HEK293 (cell line): ENCODE measurements around the gene OR56A3.

Experiments used
- CTCF ChIA-PET: fragments of 350-600 bp; formaldehyde crosslinking; extraction: SDS; loops from one replicate; lab custom pipeline; 2021; ENCODE audit warnings: antibody characterized with exemption; lab: Yijun Ruan, JAX
- POLR2A ChIA-PET: fragments of 300-600 bp; formaldehyde crosslinking; extraction: SDS; loops from one replicate; lab custom pipeline; 2020; ENCODE audit warnings: antibody characterized with exemption, inconsistent platforms; lab: Yijun Ruan, JAX
- H3K27ac ChIP-seq: fragments of 200-500 bp; sonication (Bioruptor generic); 2 replicates; pipeline ENCODE4 v1.5.1; 2014; ENCODE audit warnings: low read depth, low read length, control low read depth, inconsistent platforms; ENCODE audit errors: extremely low read depth
- H3K36me3 ChIP-seq, 2 experiments: fragments of 200-500 bp in 1 of 2; sonication (Bioruptor generic) in 1 of 2; 1 replicate in 1 of 2; 2 replicates in 1 of 2; pipeline ENCODE4 v1.5.1; 2014 to 2017; ENCODE audit warnings: inconsistent platforms in 2 of 2, low read length in 2 of 2; ENCODE audit not compliant: control insufficient read depth in 2 of 2, insufficient read depth in 1 of 2
- H3K4me1 ChIP-seq: fragments of 200-500 bp; sonication (Bioruptor generic); 2 replicates; pipeline ENCODE4 v1.5.1; 2014; ENCODE audit warnings: mild to moderate bottlenecking, low read length, inconsistent platforms; ENCODE audit not compliant: control insufficient read depth, insufficient read depth
- H3K4me3 ChIP-seq: 2 replicates; pipeline ENCODE4 v1.5.1; 2011; ENCODE audit warnings: low read depth, mild to moderate bottlenecking, control low read depth, low read length, moderate library complexity
- H3K9me3 ChIP-seq: fragments of 200-500 bp; sonication (Bioruptor generic); 2 replicates; pipeline ENCODE4 v1.5.1; 2014; ENCODE audit warnings: low read depth, low read length, inconsistent platforms; ENCODE audit not compliant: control insufficient read depth, insufficient read depth
- FEZF1 ChIP-seq: fragments of 450-650 bp; formaldehyde crosslinking; IDR thresholded peaks from 2 replicates; pipeline ENCODE4 v1.5.1; 2016; ENCODE audit warnings: missing biosample characterization, missing genetic modification characterization
- KLF7 ChIP-seq: fragments of 450-650 bp; formaldehyde crosslinking; IDR thresholded peaks from 2 replicates; pipeline ENCODE4 v1.5.1; 2016; ENCODE audit warnings: missing biosample characterization, missing genetic modification characterization, borderline replicate concordance
- SCRT2 ChIP-seq: fragments of 450-650 bp; formaldehyde crosslinking; IDR thresholded peaks from 2 replicates; pipeline ENCODE4 v1.5.1; 2016; ENCODE audit warnings: missing biosample characterization, missing genetic modification characterization
- SP7 ChIP-seq: fragments of 450-650 bp; formaldehyde crosslinking; IDR thresholded peaks from 2 replicates; pipeline ENCODE4 v1.5.1; 2016; ENCODE audit warnings: missing biosample characterization, missing genetic modification characterization
- YY2 ChIP-seq: fragments of 450-650 bp; formaldehyde crosslinking; IDR thresholded peaks from 2 replicates; pipeline ENCODE4 v1.5.1; 2016; ENCODE audit warnings: missing biosample characterization, missing genetic modification characterization
- ZBTB44 ChIP-seq: fragments of 450-650 bp; IDR thresholded peaks from 2 replicates; pipeline ENCODE4 v1.5.1; 2018; ENCODE audit warnings: missing biosample characterization, mild to moderate bottlenecking, missing genetic modification characterization
- ZNF16 ChIP-seq: fragments of 450-650 bp; formaldehyde crosslinking; IDR thresholded peaks from 2 replicates; pipeline ENCODE4 v1.5.1; 2016; ENCODE audit warnings: low read depth, missing biosample characterization, missing genetic modification characterization
- ZNF19 ChIP-seq: fragments of 450-650 bp; formaldehyde crosslinking; IDR thresholded peaks from 2 replicates; pipeline ENCODE4; 2016; ENCODE audit warnings: missing biosample characterization, missing genetic modification characterization, low read depth
- ZNF202 ChIP-seq: fragments of 450-650 bp; formaldehyde crosslinking; IDR thresholded peaks from 2 replicates; pipeline ENCODE4 v1.5.1; 2016; ENCODE audit warnings: missing biosample characterization, missing genetic modification characterization, borderline replicate concordance
- ZNF311 ChIP-seq: fragments of 450-650 bp; formaldehyde crosslinking; IDR thresholded peaks from 2 replicates; pipeline ENCODE4 v1.5.1; 2017; ENCODE audit warnings: missing biosample characterization, missing genetic modification characterization, borderline replicate concordance
- ZNF335 ChIP-seq: fragments of 450-650 bp; formaldehyde crosslinking; conservative IDR thresholded peaks from 2 replicates; pipeline ENCODE4 v1.5.1; 2016; ENCODE audit warnings: missing biosample characterization, missing genetic modification characterization
- ZNF366 ChIP-seq: fragments of 450-650 bp; formaldehyde crosslinking; conservative IDR thresholded peaks from 2 replicates; pipeline ENCODE4 v1.5.1; 2016; ENCODE audit warnings: missing biosample characterization, missing genetic modification characterization
- ZNF558 ChIP-seq: fragments of 450-650 bp; formaldehyde crosslinking; IDR thresholded peaks from 2 replicates; pipeline ENCODE4 v1.5.1; 2016; ENCODE audit warnings: missing biosample characterization, missing genetic modification characterization
- ZNF571 ChIP-seq: fragments of 450-650 bp; formaldehyde crosslinking; IDR thresholded peaks from 2 replicates; pipeline ENCODE4 v1.5.0; 2017; ENCODE audit warnings: missing biosample characterization, missing genetic modification characterization
- ZNF692 ChIP-seq: fragments of 450-650 bp; formaldehyde crosslinking; IDR thresholded peaks from 2 replicates; pipeline ENCODE4 v1.5.1; 2016; ENCODE audit warnings: missing biosample characterization, missing genetic modification characterization
- ZNF791 ChIP-seq: fragments of 450-650 bp; formaldehyde crosslinking; IDR thresholded peaks from 2 replicates; pipeline ENCODE4 v1.5.1; 2016; ENCODE audit warnings: missing biosample characterization, missing genetic modification characterization
- TF ChIP-seq, protein P1 (sequence below): fragments of 450-650 bp; formaldehyde crosslinking; IDR thresholded peaks from 2 replicates; pipeline ENCODE4; 2016; ENCODE audit warnings: missing biosample characterization, missing genetic modification characterization

The OR56A3 gene

GRCh38 chr11:5992604-5993251, 50.7 kb downstream of the OR56A3 start (continued):
- TF ChIP-seq ZNF19 (no peak), ZNF791 (tag by site-specific recombination) (no peak), ZNF335 (no peak)

GRCh38 chr11:5994791-5995190, 52.7 kb downstream of the OR56A3 start:
- ChIA-PET POLR2A (no interaction called here), CTCF (interaction anchor here (0.6 to 1.3 kb wide), 7 partner anchors 10 to 1291 kb away, joined by 3 to 4 read pairs (median 3); no protein-coding TSS in a partner anchor)
- no peak overlapping the region for H3K27ac ChIP-seq
- H3K4me3 ChIP-seq = no peak overlapping the region
- no peaks in the 10 kb centered on the region for H3K36me3 ChIP-seq
- TF ChIP-seq ZNF16 = no peak
- TF ChIP-seq ZNF202 = no peak
- no peak for TF ChIP-seq ZNF366
- no peak for TF ChIP-seq SP7 (tag by site-specific recombination)
- no peak for TF ChIP-seq ZNF571 (tag by site-specific recombination)
- no peak for TF ChIP-seq ZNF692
- TF ChIP-seq SCRT2 = no peak
- TF ChIP-seq KLF7 (tag by site-specific recombination) = no peak
- no peak for TF ChIP-seq YY2 (tag by site-specific recombination)
- TF ChIP-seq, protein P1, sequence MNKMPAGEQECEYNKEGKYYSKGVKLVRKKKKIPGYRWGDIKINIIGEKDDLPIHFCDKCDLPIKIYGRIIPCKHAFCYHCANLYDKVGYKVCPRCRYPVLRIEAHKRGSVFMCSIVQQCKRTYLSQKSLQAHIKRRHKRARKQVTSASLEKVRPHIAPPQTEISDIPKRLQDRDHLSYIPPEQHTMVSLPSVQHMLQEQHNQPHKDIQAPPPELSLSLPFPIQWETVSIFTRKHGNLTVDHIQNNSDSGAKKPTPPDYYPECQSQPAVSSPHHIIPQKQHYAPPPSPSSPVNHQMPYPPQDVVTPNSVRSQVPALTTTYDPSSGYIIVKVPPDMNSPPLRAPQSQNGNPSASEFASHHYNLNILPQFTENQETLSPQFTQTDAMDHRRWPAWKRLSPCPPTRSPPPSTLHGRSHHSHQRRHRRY = no peak
- no peak for TF ChIP-seq ZNF558
- no peak for TF ChIP-seq FEZF1 (tag by site-specific recombination)
- TF ChIP-seq ZNF311 (tag by site-specific recombination) = no peak
- no peak for TF ChIP-seq ZBTB44 (tag by site-specific recombination)
- no peaks in the 10 kb centered on the region for H3K9me3 ChIP-seq
- H3K4me1 ChIP-seq = no peaks in the 10 kb centered on the region
